HG03280 (cell line): ENCODE results near the gene CHN2.

Source experiments
- ATAC-seq: cut with Tn5 transposase; IDR thresholded peaks from one replicate; pipeline ENCODE4 v1.9.1; 2021; ENCODE audit warnings: mild to moderate bottlenecking, moderate library complexity; ENCODE audit not compliant: unreplicated experiment

CHN2 gene

DNA sequence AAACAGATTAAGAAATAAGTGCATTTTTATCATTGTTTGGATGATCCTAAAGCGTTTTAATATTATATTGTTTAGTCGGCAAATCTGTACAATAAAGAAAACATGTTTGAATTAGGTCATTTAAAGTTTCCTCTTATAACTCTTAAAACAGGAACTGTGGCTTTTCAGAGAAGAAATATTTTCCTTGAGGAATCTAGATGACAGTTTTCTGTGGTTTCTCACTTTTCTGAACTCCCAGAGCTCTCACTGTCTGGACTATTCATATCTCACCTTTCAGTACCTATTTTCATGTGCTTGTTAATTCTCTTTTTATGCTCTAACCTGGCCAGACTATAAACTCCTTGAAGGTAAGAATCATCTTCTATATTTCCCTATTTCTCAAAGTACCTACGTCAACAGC, 135.1 kb downstream of the CHN2 start:
- no peak for ATAC-seq

DNA sequence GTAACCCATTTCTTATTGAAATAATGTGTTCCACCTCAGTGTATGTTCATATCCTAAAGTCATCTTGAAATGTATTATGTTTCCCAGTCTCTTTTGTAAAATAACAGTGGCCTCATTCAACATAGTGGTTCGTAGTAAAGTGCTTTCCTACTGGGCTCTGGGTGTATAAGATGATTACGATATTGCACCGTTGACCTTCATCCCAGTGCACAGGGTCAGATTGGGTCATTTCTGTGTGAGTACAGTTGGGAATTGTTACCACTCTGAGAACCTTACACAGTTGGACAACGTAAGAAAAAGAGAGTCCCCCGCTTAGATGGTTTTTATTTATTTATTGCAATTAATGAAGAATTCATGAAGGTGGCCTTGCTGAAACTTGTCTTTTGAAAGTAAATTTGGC, 135.6 kb downstream of the CHN2 start:
- ATAC-seq, result no peak

DNA sequence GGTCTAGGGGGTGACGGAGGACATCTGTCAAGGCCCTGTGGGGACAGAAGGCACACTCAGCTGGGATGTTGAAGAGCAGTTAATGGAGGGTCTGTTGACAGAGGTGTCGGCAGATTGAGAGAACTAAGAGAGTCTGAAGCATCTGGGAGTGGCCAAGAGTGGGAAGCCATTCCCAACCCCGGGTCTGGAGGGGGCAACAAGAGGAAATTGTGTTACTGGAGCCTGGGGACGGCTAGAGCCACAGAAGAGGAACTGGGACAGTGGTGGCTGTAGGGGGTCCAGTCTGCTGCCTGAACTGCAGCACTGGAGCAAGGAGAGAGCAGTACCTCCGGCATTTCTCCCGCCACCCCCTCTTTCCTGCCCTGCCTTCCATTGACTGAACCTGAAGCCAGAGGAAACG, 136.6 kb downstream of the CHN2 start:
- no peak for ATAC-seq

DNA sequence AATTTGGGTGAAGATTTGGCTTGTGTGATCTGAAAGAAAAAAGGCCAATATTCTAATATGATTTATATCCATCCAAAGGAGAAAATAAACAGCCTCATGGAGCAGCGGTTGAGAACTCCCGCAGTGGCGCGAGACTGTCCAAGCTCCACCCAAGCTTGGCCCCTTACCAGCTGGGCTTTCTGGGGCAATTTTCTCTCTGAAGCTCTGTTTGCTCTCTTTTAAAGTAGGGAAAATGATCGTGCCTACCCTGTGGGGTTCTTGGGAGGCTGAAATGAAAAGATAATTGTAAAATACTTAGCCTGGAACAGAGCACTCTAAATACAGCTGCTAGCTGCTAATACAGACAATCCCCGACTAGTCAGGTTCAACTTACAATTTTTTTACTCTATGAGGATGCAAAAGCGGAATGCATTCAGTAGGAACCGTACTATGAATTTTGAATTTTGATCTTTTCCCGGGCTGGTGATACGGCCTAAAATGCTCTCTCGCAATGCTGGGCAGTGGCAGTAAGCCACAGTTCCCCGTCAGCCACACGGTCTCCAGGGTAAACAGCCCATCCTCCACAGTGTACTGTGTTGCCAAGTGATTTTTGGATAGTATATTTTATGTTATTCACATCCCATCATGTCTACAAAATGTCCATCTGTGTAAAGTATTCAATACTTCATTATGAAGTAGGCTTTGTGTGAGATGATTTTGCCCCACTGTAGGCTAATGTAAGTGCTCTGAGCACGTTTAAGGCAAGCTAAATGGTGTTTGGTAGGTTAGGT, 137.7 kb downstream of the CHN2 start:
- ATAC-seq, result no peak

DNA sequence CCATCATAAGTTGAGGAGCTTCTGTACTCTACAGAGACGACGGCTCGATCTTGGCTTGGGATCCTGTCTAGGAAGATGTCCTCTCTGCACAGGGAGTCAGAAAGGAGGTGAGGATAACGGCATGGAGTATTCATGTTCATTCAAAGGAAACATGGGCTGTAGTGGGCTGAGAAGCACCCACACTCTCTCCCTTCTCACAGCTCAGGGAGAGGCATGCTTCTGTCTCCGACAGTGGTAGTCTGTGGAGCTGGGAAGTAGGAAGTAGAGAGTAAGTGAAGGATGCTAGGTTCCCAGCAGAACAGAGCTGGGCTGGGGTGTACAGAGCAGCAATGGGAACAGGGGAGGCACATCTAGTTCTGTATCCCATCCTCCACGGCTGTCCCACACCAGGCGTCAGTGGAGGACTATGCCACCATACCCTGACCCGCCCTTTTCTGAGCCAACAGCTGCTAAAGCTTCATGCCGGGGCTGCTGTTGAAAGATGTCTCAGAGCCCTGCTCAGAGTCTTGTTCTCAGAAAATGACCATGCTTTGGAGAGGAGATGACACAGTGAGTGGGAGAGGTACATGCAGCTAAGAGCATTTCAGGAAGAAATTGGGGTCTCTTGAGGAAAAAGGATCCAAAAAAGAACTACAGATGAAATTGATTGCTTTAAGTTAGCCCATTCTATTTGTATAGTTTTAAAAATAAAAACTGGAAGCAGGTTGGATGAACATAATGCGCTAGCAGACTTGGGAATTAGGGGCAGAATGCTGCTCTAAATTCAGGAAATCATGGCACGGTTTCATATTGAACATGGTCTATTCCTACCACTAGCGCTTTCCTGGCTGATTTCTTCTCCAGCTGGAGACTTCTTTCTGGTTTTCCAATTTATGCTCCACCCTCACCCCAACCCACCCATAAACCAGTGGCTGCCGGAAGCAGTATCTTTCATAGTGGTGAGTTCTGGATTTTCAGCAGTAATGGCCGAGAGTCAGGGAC, 138.6 kb downstream of the CHN2 start:
- no peak for ATAC-seq

DNA sequence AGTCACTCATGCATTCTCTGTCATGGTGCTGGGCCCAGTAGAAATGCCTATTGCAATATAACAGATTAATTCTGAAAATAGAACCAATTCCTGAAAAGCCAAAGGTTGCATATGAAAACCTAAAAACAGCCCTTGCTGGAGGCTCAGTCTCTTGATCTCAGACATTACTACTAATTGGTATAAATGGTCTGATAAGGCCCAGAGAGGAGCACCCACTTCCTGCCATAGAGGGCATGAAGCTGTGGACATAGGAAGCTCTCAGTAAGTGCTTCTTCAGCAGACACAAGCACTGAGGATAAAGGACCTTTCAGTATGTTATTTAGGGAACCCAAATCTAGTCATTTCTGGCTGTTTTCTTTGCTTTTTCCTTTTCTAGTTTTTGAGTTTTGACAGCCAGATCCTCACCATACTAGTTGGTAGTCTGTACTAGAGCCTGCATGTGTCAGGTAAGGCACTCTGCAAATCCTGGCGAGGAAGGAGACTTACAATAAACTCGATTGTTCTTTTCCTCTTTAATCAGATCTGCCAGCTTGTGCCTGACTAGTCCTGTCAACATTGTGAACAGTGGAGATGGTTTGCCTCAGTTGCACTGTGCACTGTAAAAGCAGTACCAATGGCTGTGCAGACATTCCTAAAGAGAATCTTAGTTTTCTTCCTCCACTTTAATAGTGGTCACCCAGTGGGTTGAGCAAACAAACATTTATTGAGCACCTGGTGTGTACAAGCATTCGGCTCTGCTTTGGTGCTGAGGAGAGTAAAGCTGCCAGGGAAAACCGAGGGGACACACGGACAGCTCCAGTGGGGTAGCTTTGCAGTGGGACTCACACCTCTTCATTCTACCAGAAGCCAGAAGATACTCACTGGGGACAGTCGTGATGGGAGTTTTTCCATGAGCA, 140.9 kb downstream of the CHN2 start:
- ATAC-seq, result no peak

DNA sequence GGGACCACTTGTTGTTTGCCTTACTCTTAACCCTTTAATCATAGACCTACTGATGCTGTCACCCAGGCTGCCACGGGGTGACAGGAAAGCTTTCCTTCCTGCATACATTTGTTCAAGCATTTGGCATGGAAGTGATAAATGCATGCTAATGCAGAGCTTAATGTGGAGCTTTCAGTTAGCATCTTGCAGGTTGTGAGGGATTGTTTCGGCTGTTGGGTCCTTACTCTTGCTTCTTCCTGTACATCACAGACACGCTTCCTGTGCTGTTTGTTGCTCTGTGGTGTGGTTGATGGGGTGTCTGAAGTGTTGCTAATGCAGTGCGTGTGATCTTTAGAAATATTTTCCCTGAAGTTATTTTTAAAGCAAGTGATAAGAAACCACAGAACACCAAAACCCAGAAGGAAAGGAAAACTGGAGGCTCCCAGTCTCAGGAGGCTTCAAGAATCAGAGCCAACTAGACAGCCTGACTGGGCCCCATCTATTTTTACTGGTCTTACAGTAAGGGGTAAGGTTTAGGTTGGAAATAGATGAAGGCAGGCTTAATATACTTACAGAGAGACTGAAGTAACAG, 143.1 kb downstream of the CHN2 start:
- no peak for ATAC-seq

DNA sequence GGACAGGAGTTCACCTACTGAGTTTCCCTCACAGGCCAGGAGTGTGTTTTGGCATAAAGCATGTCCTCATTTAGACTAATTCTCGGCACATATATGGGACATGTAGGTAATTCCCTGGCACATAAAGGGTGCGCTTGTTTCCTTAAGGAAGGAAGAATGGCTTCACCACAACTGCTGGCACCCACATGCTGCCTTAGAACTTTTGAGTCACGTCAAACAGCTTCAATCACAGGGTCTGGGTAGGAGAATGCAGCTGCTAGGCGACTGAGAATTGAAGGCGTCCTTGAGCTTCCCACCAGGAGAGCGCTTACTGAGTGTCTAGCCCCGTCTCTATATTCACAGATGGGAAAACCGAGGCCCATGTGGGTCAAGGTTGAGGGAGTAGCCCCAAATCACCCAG, 146.1 kb downstream of the CHN2 start:
- ATAC-seq, result no peak

DNA sequence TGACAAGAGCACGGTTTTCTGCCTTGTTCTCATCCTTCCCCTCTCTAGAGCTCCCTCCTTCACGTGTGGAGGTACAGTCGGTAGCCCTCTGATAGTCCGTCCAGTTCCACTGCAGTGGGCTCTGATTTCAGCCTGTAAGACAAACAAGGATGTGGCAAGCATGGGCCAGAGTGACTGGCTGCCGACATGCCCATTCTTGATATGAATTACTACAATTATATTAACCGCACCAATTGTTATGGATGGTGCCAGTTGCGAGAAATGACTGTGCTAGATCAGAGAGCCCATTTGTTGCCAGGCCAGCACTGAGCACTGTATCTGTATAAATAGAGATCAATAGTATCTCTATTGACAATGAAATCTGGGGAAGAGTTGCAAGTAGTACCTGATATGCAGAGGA, 146.6 kb downstream of the CHN2 start:
- ATAC-seq, result no peak

DNA sequence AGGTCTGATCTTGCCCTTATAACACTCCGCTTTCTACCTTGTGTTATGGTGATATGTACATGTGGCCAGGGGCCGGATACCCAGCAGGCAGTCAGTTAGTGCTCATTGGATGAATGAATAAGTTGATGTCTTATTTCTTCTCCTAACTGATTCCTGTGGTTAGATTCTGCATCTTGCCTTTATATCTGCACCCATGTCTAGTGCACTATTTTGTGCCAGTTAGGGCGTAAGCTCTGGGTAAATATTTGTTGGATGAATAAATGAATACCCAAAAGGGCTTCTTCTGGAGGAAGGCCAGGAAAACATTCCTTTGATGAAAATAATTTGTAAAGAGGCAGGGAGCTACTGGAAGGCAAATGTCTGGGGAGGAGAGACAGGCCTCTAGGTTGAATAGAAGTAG, 148.2 kb downstream of the CHN2 start:
- no peak for ATAC-seq

DNA sequence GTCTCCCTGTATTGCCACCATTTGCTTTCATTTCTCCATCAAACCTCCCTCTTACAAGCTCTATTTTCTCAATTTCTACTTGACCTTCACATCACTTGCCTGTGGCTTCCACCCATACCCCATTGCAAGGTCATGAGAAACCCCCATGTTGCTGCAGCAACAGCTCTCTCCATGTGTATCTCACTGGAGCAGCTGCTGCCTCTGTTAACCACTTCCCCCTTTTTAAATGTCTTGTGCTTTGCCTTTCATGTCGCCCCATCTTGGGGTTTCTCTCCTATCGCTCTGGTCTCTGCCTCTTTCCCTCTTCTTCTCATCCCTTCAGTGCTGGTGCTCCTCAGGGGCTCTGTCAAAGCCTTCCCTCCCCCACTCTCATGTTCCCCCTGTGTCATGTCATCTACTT, 148.8 kb downstream of the CHN2 start:
- ATAC-seq, result no peak

DNA sequence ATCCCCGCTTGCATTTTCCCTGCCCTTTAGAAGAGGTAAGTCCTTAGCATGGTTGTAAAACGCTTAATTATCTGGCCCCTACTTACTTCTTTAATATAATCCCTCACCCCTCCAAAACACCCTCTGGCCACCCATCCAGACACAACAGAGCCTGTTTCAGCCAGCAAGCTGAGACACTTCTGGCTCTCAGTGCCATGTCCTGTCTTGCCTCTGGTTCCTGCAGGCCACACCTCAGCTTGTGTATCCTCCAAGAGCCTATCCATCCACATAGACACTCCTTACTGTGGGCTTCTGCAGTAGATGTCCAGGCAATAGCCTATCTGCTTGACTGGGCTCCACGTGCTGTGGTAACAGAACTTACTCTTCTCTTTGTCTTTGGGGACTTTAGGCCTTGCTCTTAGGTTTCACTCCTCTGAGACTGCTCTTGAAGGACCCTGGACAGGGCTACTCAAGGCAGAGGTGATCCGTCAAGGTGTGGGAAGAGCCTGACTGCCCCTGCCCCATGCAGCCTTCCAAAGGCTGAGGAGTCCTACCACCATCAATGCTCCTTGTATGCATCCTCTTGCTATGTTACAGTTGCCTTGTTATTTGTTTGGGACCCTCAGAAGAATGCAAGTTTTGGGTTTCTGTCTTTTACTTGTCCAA, 149.9 kb downstream of the CHN2 start:
- no peak for ATAC-seq

DNA sequence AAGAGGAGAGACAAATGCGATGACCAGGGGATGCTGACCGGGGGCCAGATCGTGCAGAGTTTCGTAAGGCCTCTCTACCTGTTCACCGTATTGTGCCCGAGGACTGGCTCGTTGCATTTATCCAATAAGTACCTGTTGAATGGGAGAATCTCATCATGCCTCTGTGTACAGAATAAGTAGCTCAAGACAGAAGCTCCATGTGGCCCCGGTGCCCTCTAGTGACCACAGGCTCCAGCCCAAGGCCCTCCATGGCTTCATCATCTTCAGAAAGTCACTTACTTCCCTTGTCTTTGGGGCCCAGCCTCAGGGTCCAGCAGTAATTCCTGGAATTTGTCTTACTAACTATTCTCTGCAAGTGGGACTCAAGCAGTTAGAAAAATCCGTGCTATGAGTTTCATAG, 151.0 kb downstream of the CHN2 start:
- no peak for ATAC-seq

DNA sequence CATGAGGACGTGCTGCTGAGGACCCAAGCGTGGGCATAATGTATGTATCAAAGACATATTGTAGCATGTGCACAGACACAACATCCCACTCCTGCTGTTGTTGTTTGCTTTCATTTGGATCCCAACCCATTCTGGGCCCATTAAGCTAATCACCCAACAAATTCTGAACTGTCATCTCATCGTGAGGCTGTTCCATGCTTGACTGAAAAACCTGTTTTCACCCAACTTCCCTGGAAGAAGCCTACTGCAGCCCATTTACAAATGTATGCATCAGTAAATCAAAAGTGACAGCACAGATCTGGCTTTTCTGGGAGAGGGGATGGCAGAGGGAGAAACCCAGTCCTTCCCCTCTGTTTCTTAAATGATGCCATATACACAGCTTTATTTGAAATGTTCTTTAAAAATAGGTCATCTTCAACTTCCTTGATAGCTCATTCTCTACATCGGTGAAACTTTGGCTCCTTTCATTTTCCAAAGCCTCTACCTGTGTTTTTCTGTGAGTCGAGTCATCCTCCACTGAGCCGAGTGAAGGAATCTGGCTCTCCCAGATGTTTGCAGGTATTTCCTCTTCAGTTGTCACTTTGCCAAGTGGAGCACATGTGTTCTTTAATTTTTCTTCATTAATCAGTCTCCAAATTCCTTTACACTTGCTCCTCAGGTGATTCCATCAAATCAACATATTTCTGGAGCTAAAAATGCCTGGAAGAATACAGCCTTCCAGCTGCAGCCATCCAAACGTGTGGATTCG, 151.8 kb downstream of the CHN2 start:
- ATAC-seq, result no peak

DNA sequence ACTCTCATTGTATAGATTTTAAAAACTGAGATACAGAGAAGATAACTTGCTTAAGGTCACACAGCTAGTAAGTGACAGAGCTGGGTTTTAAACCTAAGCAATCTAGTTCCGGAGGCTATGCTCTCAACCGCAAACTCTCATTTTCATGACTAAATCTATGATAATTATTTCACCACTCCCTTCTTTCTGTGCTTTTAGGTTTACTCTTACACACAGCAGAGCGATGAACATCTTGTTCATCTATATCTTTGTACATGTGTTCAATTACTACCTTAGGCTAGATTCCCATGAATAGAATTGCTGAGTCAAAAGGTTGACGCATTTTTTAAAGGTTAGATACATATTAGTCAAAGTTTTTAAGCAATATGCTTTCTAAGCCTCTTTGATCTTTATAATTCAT, 154.8 kb downstream of the CHN2 start:
- no peak for ATAC-seq

DNA sequence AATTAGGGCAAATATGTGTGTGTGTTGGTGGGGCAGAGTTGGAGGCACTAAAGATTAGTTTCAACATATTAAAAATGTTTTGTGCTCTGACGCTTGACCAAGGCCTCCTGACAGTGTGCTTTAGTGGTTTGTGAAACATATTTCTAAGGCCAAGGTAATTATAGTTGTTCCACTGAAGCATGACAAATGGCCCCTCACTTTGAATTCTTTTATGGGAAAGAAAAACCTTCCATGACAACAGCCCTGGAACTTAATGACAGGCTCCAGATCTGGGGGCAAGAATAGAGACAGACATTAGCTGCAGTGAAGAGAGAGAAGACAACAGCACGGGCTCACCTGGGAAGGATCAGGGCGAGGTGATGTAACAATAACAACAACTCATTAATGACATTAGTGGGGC, 155.8 kb downstream of the CHN2 start:
- ATAC-seq, result no peak

DNA sequence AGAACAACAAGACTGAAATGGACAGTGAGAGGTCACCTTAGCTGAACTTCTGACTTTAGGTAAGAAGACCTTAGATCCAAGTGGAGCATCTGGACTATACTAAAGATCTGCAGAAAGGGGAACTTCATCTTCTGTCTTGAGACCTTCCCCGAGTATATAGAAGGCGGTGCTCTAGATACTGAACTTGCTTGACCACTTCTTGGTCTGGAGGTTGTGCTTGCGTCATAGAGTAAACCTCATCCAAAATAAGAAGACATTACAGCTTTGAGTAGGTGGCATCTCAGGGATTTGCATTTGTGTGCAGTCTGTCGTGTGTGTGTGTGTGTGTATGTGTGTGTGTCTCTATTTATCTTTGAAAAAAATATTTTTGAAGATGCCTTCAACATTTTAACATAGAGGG, 157.5 kb downstream of the CHN2 start:
- no peak for ATAC-seq

DNA sequence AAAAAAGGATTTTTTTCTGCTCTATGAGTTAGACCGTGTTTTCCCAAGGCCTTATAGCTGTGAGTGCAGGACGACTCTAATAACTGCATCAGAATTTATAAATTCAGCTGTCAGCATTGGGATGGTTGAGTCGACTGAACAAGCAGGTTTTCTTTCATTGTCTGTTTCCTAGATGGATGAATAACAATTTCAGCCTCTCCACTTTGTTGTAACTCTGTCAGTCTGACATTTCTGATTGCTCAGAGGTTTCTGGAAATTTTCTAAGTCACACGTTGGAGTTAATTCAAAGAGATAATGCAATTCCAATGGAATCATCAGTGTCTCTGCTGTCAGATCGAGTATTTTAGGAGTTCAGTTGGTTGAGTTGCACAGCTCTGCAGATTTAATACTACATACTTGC, 159.2 kb downstream of the CHN2 start:
- ATAC-seq, result no peak

DNA sequence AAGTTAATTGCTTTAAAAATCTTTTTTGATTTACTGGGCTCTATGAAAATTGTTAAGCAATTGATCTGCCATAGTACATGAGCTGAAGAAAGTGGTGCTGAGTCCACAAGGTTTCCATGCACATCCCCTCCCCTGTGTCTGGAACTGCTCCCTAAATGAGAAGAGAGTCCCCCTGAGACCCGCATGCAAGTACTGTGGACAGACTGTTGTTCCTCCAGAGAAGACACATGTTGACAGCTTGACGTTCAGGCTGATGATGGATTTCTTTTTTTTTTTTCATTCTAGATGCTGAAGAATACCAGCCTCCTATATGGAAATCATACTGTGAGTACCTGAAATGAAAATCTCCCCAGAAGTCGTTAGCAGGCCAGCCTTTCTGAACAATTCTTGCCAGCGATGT, 159.8 kb downstream of the CHN2 start:
- ATAC-seq, result no peak

DNA sequence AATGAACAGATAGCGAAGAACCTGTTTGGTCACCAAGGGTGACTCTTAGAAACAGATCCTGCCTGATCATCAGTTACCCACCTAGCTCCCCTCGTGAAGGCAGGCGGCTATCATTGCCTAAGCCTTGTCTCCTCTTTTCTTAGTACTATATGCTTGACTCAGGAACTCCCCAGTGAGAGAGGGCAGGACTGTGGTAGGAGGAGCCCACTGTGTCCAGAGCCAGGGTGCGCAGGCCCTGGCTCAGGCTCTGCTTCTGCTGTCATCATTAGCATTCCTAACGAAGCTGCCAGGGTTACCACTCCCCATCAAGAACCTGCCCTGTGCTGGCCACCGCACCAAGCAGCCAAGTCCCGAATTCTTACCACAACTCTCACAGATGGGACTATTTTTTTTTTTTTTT, 160.8 kb downstream of the CHN2 start:
- no peak for ATAC-seq
